Hepatocyte (in vitro differentiated cells): Measurements from ENCODE around the gene C1QL4.

Experiments used
- EZH2 ChIP-seq: fragments of 200-600 bp; sonication (generic); IDR thresholded peaks from 2 replicates; pipeline ENCODE4 v1.6.1; 2016; ENCODE audit warnings: antibody characterized with exemption, mild to moderate bottlenecking, borderline replicate concordance
- TF ChIP-seq, protein P1 (sequence below): fragments of 200-600 bp; sonication (generic); IDR thresholded peaks from 2 replicates; pipeline ENCODE4 v1.5.1; 2016; ENCODE audit warnings: antibody characterized with exemption, mild to moderate bottlenecking; ENCODE audit not compliant: poor library complexity

DNA sequence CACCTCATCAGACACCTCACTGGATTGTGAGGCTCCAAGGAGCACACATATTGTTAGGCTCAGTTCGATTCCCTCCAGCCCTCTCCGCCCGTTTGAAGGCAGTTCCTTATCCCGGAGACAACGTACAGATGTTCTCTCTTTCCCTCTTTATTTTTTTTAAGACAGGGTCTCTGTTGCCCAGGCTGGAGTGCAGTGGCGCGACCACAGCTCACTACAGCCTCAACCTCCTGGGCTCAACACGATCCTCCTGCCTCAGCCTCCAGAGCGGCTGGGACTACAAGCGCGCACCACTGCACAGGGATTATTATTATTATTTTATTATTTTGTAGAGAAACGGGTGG, 14.7 kb downstream of the C1QL4 start:
- TF ChIP-seq, protein P1, sequence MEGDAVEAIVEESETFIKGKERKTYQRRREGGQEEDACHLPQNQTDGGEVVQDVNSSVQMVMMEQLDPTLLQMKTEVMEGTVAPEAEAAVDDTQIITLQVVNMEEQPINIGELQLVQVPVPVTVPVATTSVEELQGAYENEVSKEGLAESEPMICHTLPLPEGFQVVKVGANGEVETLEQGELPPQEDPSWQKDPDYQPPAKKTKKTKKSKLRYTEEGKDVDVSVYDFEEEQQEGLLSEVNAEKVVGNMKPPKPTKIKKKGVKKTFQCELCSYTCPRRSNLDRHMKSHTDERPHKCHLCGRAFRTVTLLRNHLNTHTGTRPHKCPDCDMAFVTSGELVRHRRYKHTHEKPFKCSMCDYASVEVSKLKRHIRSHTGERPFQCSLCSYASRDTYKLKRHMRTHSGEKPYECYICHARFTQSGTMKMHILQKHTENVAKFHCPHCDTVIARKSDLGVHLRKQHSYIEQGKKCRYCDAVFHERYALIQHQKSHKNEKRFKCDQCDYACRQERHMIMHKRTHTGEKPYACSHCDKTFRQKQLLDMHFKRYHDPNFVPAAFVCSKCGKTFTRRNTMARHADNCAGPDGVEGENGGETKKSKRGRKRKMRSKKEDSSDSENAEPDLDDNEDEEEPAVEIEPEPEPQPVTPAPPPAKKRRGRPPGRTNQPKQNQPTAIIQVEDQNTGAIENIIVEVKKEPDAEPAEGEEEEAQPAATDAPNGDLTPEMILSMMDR: no peak
- no peak for TF ChIP-seq EZH2
